ENCODE measurements around the gene ATP5MK. TPM values are rescaled to one million over a fixed set of nuclear protein-coding genes. Genes with fewer than 3 reads are reported as not detected.

The ATP5MK gene
- total and polyA plus RNA-seq, 2 of the 8 experiments (the other 6 are each of a cell fraction or from before 2014, with no cell fraction given) = 280 to 312 TPM

- TF ChIP-seq, protein P1, sequence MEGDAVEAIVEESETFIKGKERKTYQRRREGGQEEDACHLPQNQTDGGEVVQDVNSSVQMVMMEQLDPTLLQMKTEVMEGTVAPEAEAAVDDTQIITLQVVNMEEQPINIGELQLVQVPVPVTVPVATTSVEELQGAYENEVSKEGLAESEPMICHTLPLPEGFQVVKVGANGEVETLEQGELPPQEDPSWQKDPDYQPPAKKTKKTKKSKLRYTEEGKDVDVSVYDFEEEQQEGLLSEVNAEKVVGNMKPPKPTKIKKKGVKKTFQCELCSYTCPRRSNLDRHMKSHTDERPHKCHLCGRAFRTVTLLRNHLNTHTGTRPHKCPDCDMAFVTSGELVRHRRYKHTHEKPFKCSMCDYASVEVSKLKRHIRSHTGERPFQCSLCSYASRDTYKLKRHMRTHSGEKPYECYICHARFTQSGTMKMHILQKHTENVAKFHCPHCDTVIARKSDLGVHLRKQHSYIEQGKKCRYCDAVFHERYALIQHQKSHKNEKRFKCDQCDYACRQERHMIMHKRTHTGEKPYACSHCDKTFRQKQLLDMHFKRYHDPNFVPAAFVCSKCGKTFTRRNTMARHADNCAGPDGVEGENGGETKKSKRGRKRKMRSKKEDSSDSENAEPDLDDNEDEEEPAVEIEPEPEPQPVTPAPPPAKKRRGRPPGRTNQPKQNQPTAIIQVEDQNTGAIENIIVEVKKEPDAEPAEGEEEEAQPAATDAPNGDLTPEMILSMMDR (IDR thresholded peaks at IDR 0.05; ENCODE audit: control extremely low read depth in 1 of 3, insufficient read depth in 1 of 3, low read depth in 1 of 3, low read length in 3 of 3) = no peak
- TF ChIP-seq GABPA (IDR thresholded peaks at IDR 0.05; ENCODE audit: borderline replicate concordance, insufficient read depth, low read length) = no peak
- no peak for TF ChIP-seq POLR2A (IDR thresholded peaks at IDR 0.05; ENCODE audit: control extremely low read depth in 1 of 2, low read depth in 2 of 2, low read length in 2 of 2)
- no peak for TF ChIP-seq JUN (IDR thresholded peaks at IDR 0.05; ENCODE audit: low read depth, low read length)
Measured at GRCh38 chr10:103442031-103442461, 45.8 kb upstream of the ATP5MK start (continued).

All from H1 (cell line).